Upper lobe of left lung (tissue), 4 donors: ENCODE measurements around the gene RBSN.

Source experiments
- CTCF ChIP-seq, 6 experiments: fragments of 450-650 bp in 4 of 6; fragments of 200-600 bp in 2 of 6; sonication (generic) in 2 of 6; IDR thresholded peaks; one replicate each; pipeline ENCODE4 v1.5.1; 2016 to 2019; ENCODE audit warnings: antibody characterized with exemption in 6 of 6
- EP300 ChIP-seq, 4 donors: sonication (generic); formaldehyde crosslinking; IDR thresholded peaks; one replicate each; pipeline ENCODE4 v1.5.1; 2017; ENCODE audit warnings: antibody characterized with exemption in 4 of 4, control low read depth in 2 of 4
- POLR2A ChIP-seq, 4 donors: fragments of 450-650 bp; IDR thresholded peaks; one replicate each; pipeline ENCODE4 v1.5.1; 2016 to 2017; ENCODE audit warnings: antibody characterized with exemption in 4 of 4, mild to moderate bottlenecking in 2 of 4

DNA sequence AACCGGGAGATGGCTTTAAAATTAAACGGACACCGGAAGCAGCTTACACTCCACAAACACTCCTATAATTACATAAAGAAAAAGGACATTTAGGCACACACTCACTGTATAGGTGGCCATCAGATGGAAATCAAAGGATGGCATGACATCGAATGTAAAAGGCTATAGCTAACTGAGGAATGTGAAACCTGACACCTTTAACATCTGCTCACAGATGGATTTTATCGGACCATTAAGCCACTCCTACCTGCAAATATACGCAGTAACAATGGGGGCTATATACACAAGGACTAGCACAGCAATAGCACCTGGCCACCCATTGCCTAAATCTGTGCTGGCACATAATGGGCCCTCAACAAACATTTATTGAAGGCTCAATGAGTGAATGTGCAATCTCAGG lies 14.5 kb upstream of the RBSN start:
- no peak for TF ChIP-seq POLR2A (IDR thresholded peaks at IDR 0.05)
- no peak for TF ChIP-seq CTCF (IDR thresholded peaks at IDR 0.05)
- TF ChIP-seq EP300 (IDR thresholded peaks at IDR 0.05), result no peak
